Right renal cortex interstitium (tissue), 3 donors: ENCODE measurements around the gene COL23A1. TPM values are rescaled to one million over a fixed set of nuclear protein-coding genes. Genes with fewer than 3 reads are reported as not detected.

ENCODE experiments used
- DNase-seq, 3 donors: peaks; one replicate each; pipeline ENCODE4 v3.0.0-alpha.2; 2013; ENCODE audit warnings: low read depth in 3 of 3, low spot score in 2 of 3
- polyA plus RNA-seq, 3 donors: library from polyadenylated mRNA; unstranded; fragments of 120-200 nt; gene quantifications; one replicate each; pipeline ENCODE4 v1.2.1, GENCODE V29; 2013; ENCODE audit not compliant: insufficient read length in 3 of 3

COL23A1 gene
- polyA plus RNA-seq, 3 donors: 4.8 to 5.2 (median 4.9) TPM

DNA sequence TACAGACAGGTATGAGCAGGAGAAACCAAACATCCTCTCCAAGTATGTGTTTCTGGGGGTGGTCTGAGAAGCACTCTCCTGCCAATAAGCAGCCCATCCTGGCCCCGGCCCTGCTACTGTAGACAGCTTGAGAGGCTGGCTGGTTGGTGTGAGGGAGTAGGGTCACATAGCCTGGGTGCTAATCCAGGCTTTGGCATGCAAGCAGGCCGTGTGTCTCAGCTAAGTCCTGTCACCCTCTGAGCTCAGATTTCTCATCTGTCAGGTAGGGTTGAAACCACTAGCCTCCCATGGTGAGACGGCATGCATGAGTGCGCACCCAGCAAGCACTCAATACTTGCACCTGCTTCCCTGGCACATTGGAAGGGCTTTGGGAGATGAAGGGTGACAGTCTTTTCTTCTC, 307.8 kb downstream of the COL23A1 start:
- DNase-seq: no peak

DNA sequence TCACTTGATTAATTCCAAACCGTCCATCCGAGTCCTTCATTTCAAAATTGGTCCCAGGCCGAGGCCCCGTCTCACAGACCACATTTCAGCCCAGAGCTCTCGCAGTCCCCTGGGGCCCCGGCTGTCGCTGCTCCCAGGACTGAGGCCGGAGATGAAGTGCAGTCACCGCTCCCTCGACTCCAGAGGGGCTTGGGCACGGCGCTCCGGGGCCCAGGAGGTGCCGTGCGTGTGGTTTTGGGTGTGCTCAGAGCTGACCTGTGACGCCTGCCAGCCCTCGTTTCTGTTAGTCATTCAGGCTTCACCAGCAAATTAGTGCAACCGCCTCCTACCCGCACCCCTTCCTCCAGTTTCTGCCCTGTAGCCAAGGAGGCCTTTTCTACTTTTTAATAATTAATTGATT, 308.9 kb downstream of the COL23A1 start:
- DNase-seq: no peak

GRCh38 chr5:178280631-178281030, 309.6 kb downstream of the COL23A1 start:
- DNase-seq: no peak

DNA sequence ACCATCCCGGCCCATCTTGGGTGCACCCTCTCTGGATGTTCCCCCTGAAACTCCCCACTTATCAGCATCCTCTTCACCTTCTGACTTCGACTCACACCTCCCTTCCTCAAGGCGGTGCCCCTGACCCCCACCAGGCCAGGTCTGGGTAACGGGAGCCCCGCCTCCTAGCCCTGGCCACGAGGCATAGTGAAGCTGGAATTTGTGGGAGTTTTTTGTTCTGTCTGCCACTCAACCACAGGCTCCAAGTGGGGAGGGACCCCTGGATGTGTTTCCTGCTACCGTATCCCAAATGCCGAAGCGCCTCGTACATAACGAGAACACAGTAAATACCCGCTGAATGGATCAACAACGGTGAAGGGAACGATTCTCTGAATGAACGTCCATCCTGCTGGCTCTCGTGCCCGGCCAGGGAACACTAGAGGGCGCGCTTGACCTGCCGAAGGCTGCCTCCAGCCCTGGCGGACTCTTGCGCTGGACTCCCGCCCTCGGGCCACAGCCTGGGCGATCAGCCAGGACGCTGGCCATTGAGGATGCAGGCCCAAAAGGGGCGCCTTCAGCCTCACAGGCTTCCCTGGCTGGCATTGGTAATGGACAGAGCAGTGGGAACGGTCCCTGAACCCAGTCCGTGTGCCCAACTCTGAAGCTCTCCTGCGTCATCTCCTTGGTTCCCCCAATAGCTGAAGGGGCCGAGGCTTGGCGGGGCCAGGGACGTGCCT, 310.3 kb downstream of the COL23A1 start:
- DNase-seq: peak; percentile 61 to 71 (median 63)

DNA sequence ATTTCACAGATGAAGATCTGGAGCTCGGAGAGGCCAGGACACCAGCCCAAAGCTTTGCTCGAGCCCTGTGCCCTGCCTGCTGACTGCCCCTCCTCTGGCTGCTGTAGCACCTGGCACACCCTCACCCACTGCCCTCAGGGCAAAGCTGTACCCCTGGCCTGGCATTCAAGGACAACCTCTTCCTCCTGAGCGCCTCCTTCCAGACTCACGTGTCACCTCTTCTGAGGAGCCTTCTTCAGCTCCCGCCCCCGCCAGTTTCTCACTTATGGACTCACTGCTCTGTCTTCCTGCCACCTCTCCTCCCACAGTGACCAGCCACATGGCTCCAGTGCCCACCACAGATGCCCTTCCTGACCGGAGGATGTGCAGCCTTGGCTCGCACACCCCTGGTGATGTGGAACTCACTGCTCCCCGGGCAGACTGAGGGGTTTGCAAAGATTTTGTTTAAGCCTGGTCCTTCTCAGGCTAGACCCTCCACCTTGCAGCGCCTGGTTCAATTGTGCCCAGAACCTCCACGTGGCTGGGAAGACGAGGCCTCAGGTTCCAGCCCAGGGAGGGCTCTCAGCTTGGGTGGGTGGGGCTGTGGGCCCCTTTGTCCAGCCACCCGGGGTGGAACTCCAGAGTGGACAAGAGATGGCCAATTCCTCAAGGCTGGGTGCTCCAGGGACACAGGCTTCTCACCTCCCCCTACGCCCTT, 311.0 kb downstream of the COL23A1 start:
- DNase-seq: no peak

DNA sequence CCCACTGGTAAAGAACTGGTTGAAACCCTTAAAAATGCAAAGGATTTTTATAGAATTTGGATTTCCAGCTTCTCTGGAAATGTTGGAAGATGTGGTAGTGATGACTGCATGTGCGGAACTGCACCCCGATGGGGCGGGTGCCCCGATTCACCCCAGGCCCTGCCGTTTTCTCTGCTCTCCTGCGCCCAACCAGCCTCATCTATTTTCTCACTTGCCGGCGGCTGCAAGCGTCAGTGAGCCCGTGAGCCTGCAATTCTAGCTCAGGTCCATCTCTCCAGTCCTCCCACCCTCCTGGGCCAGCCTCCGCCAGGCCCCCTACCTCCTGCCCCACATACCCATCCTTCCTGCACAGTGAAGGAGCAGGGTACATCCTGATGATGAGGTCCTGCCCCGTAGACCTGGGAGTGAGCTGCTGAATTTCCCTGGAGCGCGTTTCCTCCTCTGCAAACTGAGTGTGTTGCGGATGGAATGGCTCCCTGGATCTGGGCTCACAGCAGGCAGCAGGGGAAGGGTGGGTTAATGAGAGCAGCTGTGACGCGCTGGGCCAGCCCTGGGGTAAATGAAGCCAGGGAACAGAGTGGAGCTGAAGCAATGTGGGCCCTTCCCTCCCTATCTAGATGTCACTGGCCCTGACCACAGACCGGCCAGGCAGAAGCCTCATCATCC, 311.7 kb downstream of the COL23A1 start:
- DNase-seq: no peak

- DNase-seq: no peak
Measured at GRCh38 chr5:178277866-178278265, 312.3 kb downstream of the COL23A1 start.

GRCh38 chr5:178277346-178277745, 312.8 kb downstream of the COL23A1 start:
- no peak for DNase-seq

GRCh38 chr5:178274781-178275537, 315.2 kb downstream of the COL23A1 start:
- peak in 1 of 3 donors; percentile 21 for DNase-seq

DNA sequence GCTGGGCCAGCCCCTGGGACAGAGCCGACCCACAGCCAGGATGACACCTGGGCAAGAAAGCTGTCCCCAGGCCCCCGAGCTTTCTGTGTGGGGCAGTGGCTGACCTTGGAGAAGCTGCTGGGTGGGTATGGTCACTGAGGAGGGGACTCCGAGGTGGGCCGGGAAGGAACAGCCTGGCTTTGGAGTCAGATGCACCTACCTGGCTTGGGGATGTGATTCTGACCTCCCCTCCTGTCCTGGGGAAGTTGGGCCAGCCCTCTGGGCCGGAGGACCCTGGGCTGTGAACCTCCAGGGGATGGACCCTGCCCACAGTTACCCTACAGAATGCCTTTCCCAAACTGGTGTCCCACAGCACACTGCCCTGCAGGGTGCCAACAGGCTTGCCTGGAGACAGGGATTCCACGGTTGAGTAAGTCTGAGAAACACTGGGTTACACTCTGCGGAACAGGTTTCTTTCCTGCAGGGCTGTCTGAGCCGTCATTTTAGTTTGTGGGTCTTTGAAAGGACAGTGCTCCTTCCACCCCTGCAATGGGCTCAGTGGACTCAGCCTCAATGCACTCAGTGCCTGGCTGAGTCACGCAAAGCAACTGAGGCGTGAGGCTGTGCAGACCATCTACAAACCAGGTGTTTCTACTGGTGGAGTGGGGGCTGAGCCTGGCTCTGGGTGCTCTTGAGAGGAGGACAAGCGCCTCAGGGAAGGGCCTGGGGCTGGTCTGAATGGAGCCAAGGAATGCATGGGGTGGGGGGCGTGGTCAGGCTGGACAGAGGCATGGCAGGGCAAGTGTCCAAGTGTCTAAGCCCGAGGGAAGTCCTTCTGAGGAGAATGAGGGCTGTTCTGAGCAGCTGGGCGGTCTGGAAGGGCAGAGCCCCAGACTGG, 316.3 kb downstream of the COL23A1 start:
- no peak for DNase-seq

GRCh38 chr5:178273041-178273440, 317.2 kb downstream of the COL23A1 start:
- no peak for DNase-seq

GRCh38 chr5:178272591-178272990, 317.6 kb downstream of the COL23A1 start:
- DNase-seq: no peak

DNA sequence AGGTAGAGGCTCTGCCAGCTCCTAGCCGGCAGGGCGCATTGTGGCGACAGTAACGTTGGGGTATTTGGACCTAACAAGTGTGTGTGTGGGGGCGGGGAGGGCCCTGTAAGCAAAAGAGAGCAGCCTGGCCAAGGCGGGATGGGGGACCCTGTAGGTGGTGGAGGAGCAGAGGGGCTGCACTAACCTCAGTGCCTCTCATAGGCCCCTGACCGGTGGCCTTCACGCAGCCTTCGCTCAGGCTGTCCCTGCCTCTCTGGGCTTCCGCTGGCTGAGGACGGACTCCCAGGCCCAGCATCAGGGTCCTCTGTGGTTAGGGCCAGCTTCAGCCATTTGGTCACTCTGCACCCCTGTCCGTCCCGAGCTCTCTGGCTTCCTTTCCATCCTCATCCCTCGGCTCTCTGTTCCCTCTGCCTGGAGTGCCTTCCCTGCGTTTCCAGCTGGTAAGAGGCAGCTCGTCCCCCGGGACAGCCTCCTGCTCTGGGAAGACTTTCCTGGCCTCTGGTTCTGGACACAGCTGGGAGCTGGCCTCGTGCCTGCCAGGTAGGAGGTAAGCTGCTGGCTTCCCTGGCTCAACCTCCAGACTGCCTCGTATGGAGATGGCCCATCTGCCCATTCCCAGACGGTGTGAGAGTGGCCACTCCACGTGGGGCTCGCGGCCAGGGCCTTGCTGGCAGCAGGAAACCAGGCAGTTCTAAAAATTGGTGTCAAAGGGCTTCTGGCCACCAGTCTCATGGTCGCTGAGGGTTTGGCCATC, 318.3 kb downstream of the COL23A1 start:
- DNase-seq: no peak

- DNase-seq: no peak
Measured at GRCh38 chr5:178271231-178271630, 319.0 kb downstream of the COL23A1 start.

DNA sequence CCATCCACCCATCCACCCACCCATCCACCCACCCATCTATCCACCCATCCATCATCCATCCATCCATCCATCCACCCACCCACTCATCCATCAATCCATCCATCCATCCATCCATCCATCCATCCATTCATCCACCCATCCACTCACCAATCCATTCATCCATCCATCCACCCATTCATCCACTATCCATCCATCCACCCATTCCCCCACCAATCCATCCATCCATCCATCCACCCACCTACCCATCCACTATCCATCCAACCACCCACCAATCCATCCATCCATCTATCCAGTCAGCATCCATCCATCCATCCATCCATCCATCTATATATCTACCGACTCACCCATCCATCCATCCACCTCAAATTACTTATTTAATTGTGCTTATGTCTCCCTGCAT, 320.7 kb downstream of the COL23A1 start:
- DNase-seq: no peak

- no peak for DNase-seq
Measured at GRCh38 chr5:178267876-178268275, 322.3 kb downstream of the COL23A1 start.

DNA sequence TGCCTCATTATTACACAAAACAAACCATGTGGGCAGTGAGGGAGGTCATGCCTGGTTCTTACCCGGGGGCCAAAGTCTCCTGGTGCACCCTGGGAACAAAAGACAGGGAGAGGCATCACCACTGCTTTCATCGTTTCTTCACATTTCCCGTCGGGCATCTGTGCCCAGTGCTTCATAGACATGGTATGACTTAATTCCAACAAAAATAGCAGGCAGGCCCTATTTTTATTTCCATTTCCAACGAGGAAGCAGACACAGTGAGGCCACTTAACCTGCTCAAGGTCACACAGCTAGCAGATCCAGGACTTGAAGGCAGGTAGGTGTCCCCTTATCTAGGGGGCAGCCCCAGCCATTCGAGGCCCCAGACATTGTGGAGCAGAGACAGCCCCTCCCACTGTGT, 322.9 kb downstream of the COL23A1 start:
- no peak for DNase-seq

GRCh38 chr5:178266581-178266980, 323.6 kb downstream of the COL23A1 start:
- no peak for DNase-seq

DNA sequence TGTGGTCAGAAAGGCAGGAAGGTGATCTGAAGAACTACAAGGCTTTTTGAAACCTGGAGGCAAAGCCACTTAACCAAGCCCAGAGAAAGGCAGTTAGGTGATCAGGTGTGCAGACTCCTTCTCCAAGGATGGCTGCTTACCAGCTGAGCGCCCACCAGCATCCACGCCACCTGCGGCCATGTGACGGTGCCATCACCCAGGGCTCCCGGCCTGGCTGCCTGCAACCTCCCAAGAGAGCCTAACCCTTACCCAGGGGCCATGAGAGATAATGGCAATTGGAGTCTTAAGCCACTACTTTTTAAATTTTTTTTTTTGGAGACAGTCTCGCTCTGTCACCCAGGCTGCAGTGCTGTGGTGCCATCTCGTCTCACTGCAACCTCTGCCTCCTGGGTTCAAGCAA, 324.4 kb downstream of the COL23A1 start:
- no peak for DNase-seq
